ENCODE measurements around the gene KCNK4. TPM values are rescaled to one million over a fixed set of nuclear protein-coding genes. Genes with fewer than 3 reads are reported as not detected.

The KCNK4 gene
- total and polyA plus RNA-seq, 2 experiments from 2014 or later: 0.13 TPM; not detected in 1

DNA sequence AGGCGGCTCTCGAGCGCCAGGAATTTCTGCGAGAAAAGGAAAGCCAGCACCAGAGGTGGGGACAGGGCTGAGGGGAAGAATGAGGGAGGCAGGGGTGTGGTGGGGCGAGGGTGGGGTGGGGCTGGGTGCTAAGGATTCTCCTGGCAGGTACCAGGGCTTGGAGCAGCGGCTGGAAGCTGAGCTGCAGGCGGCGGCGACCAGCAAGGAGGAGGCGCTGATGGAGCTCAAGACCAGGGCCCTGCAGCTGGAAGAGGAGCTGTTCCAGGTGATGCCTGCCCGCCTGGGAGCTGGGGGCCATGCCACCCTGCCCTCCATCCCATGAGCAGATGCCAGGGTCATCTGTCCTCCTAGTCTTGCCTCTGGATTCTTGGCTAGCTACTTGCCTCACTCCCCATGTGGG lies 58.3 kb downstream of the KCNK4 start:
- WGBS, 2 experiments (ENCODE audit: low coverage in 1 of 2, low lambda C conversion rate in 2 of 2, missing lambda C conversion rate in 2 of 2): 81 to 92% methylated on average over 6 to 11 of the region's 11 CpGs
- H3K27ac ChIP-seq: no peak overlapping the region
- TF ChIP-seq EZH2phosphoT487 (IDR thresholded peaks at IDR 0.05; ENCODE audit: insufficient read depth, low read depth) (no peak), EZH2 (IDR thresholded peaks at IDR 0.05; ENCODE audit: insufficient read depth, poor library complexity, severe bottlenecking) (no peak)
- no peak for DNase-seq
- in situ Hi-C loops (cut with MboI): no loop called here
- H3K9ac ChIP-seq: no peak overlapping the region
- no peaks in the 10 kb centered on the region for H3K79me2 ChIP-seq (ENCODE audit: insufficient read depth)
- H2AFZ ChIP-seq: no peak overlapping the region
- H4K20me1 ChIP-seq (ENCODE audit: insufficient read depth): no peaks in the 10 kb centered on the region
- no peaks in the 10 kb centered on the region for H3F3A ChIP-seq (ENCODE audit: insufficient read depth)
- no peak overlapping the region for H3K4me3 ChIP-seq
- no peaks in the 10 kb centered on the region for H3K4me1 ChIP-seq (ENCODE audit: insufficient read depth)
- no peaks in the 10 kb centered on the region for H3K9me2 ChIP-seq (ENCODE audit: insufficient read depth)
- no peaks in the 10 kb centered on the region for H3K27me3 ChIP-seq (replicated peaks; ENCODE audit: insufficient read depth)
- H3K36me3 ChIP-seq (ENCODE audit: low read depth): no peaks in the 10 kb centered on the region
- H3K4me2 ChIP-seq (ENCODE audit: unreplicated experiment): no peak overlapping the region
- no peaks in the 10 kb centered on the region for H3K9me3 ChIP-seq (ENCODE audit: low read depth)

Small RNAs within 50 kb of the gene (microRNA-seq; reads per million reads assigned to microRNA genes)
- gene MIR7155 (ENCODE audit: borderline number of aligned reads): not detected

Small RNAs within 50 kb of the gene (small RNA-seq; reads per million reads assigned to genes)
- not detected for gene MIR7155 (ENCODE audit: low read depth, low replicate concordance)
- gene RF00019 (ENCODE audit: low read depth, low replicate concordance): not detected

Other genes with a start within 250 kb of the KCNK4 start
- 21.0 and 403 TPM in 2 replicates for gene MACROD1, start 125.2 kb upstream of the KCNK4 start, total RNA-seq (2014; rRNA removed; shearing (Covaris generic))
- 18.6 and 21.2 TPM in 2 replicates for gene MACROD1, start 125.2 kb upstream of the KCNK4 start, polyA plus RNA-seq (2016; fragmentation: Nextera tagmentation; extraction: Ambion mirVana)
- gene STIP1, start 105.1 kb upstream of the KCNK4 start, total RNA-seq (2014; rRNA removed; shearing (Covaris generic)): 115 and 123 TPM in 2 replicates
- 128 and 132 TPM in 2 replicates for gene STIP1, start 105.1 kb upstream of the KCNK4 start, polyA plus RNA-seq (2016; fragmentation: Nextera tagmentation; extraction: Ambion mirVana)
- 0.51 and 3.9 TPM in 2 replicates for gene FERMT3, start 84.6 kb upstream of the KCNK4 start, total RNA-seq (2014; rRNA removed; shearing (Covaris generic))
- gene FERMT3, start 84.6 kb upstream of the KCNK4 start, polyA plus RNA-seq (2016; fragmentation: Nextera tagmentation; extraction: Ambion mirVana): 1.5 and 2.5 TPM in 2 replicates
- gene TRPT1, start 65.1 kb upstream of the KCNK4 start, total RNA-seq (2014; rRNA removed; shearing (Covaris generic)): 53.7 and 66.0 TPM in 2 replicates
- 50.7 and 54.7 TPM in 2 replicates for gene TRPT1, start 65.1 kb upstream of the KCNK4 start, polyA plus RNA-seq (2016; fragmentation: Nextera tagmentation; extraction: Ambion mirVana)
- 75.9 and 97.9 TPM in 2 replicates for gene NUDT22, start 65.0 kb upstream of the KCNK4 start, total RNA-seq (2014; rRNA removed; shearing (Covaris generic))
- gene NUDT22, start 65.0 kb upstream of the KCNK4 start, polyA plus RNA-seq (2016; fragmentation: Nextera tagmentation; extraction: Ambion mirVana): 74.5 and 78.9 TPM in 2 replicates
- 2.7 and 11.0 TPM in 2 replicates for gene DNAJC4, start 60.8 kb upstream of the KCNK4 start, total RNA-seq (2014; rRNA removed; shearing (Covaris generic))
- gene DNAJC4, start 60.8 kb upstream of the KCNK4 start, polyA plus RNA-seq (2016; fragmentation: Nextera tagmentation; extraction: Ambion mirVana): 33.4 and 34.7 TPM in 2 replicates
- 17.7 and 27.8 TPM in 2 replicates for gene VEGFB, start 56.7 kb upstream of the KCNK4 start, total RNA-seq (2014; rRNA removed; shearing (Covaris generic))
- 21.6 and 22.6 TPM in 2 replicates for gene VEGFB, start 56.7 kb upstream of the KCNK4 start, polyA plus RNA-seq (2016; fragmentation: Nextera tagmentation; extraction: Ambion mirVana)
- gene FKBP2, start 50.2 kb upstream of the KCNK4 start, total RNA-seq (2014; rRNA removed; shearing (Covaris generic)): 40.7 and 54.4 TPM in 2 replicates
- 185 and 188 TPM in 2 replicates for gene FKBP2, start 50.2 kb upstream of the KCNK4 start, polyA plus RNA-seq (2016; fragmentation: Nextera tagmentation; extraction: Ambion mirVana)
- gene PPP1R14B, start 44.4 kb upstream of the KCNK4 start, total RNA-seq (2014; rRNA removed; shearing (Covaris generic)): 231 and 239 TPM in 2 replicates
- gene PPP1R14B, start 44.4 kb upstream of the KCNK4 start, polyA plus RNA-seq (2016; fragmentation: Nextera tagmentation; extraction: Ambion mirVana): 115 and 150 TPM in 2 replicates
- 32.7 and 41.7 TPM in 2 replicates for gene PLCB3, start 39.8 kb upstream of the KCNK4 start, total RNA-seq (2014; rRNA removed; shearing (Covaris generic))
- 6.5 and 7.5 TPM in 2 replicates for gene PLCB3, start 39.8 kb upstream of the KCNK4 start, polyA plus RNA-seq (2016; fragmentation: Nextera tagmentation; extraction: Ambion mirVana)
- 94.8 and 170 TPM in 2 replicates for gene BAD, start 6.6 kb upstream of the KCNK4 start, total RNA-seq (2014; rRNA removed; shearing (Covaris generic))
- 146 and 159 TPM in 2 replicates for gene BAD, start 6.6 kb upstream of the KCNK4 start, polyA plus RNA-seq (2016; fragmentation: Nextera tagmentation; extraction: Ambion mirVana)
- gene GPR137, start 5.5 kb upstream of the KCNK4 start, total RNA-seq (2014; rRNA removed; shearing (Covaris generic)): 20.9 and 37.6 TPM in 2 replicates
- gene GPR137, start 5.5 kb upstream of the KCNK4 start, polyA plus RNA-seq (2016; fragmentation: Nextera tagmentation; extraction: Ambion mirVana): 35.7 and 37.0 TPM in 2 replicates
- gene CATSPERZ, start 9.1 kb downstream of the KCNK4 start, total RNA-seq (2014; rRNA removed; shearing (Covaris generic)): not detected in 2 replicates
- gene CATSPERZ, start 9.1 kb downstream of the KCNK4 start, polyA plus RNA-seq (2016; fragmentation: Nextera tagmentation; extraction: Ambion mirVana): not detected in 2 replicates
- 38.6 and 41.9 TPM in 2 replicates for gene ESRRA, start 14.2 kb downstream of the KCNK4 start, total RNA-seq (2014; rRNA removed; shearing (Covaris generic))
- gene ESRRA, start 14.2 kb downstream of the KCNK4 start, polyA plus RNA-seq (2016; fragmentation: Nextera tagmentation; extraction: Ambion mirVana): 17.2 and 18.1 TPM in 2 replicates
- 161 and 183 TPM in 2 replicates for gene TRMT112, start 26.3 kb downstream of the KCNK4 start, total RNA-seq (2014; rRNA removed; shearing (Covaris generic))
- 269 and 282 TPM in 2 replicates for gene TRMT112, start 26.3 kb downstream of the KCNK4 start, polyA plus RNA-seq (2016; fragmentation: Nextera tagmentation; extraction: Ambion mirVana)
- gene PRDX5, start 26.8 kb downstream of the KCNK4 start, total RNA-seq (2014; rRNA removed; shearing (Covaris generic)): 243 and 260 TPM in 2 replicates
- 436 and 451 TPM in 2 replicates for gene PRDX5, start 26.8 kb downstream of the KCNK4 start, polyA plus RNA-seq (2016; fragmentation: Nextera tagmentation; extraction: Ambion mirVana)
- 1.8 TPM in 2 replicates for gene CCDC88B, start 48.9 kb downstream of the KCNK4 start, total RNA-seq (2014; rRNA removed; shearing (Covaris generic))
- gene CCDC88B, start 48.9 kb downstream of the KCNK4 start, polyA plus RNA-seq (2016; fragmentation: Nextera tagmentation; extraction: Ambion mirVana): 2.6 and 3.1 TPM in 2 replicates
- gene RPS6KA4, start 67.9 kb downstream of the KCNK4 start, total RNA-seq (2014; rRNA removed; shearing (Covaris generic)): 61.0 and 81.8 TPM in 2 replicates
- 12.2 and 13.6 TPM in 2 replicates for gene RPS6KA4, start 67.9 kb downstream of the KCNK4 start, polyA plus RNA-seq (2016; fragmentation: Nextera tagmentation; extraction: Ambion mirVana)